Smooth muscle cell (in vitro differentiated cells): ENCODE data around the gene OLFM2. TPM values are rescaled to one million over a fixed set of nuclear protein-coding genes. Genes with fewer than 3 reads are reported as not detected.

Experiments used
- DNase-seq: peaks from one replicate; lab custom pipeline; 2025; ENCODE audit not compliant: unreplicated experiment; lab: John Stamatoyannopoulos, UW
- H2AFZ ChIP-seq: fragments of 200-600 bp; sonication (generic); 2 replicates; pipeline ENCODE4 v1.6.0; 2016; ENCODE audit warnings: antibody characterized with exemption, low read depth, mild to moderate bottlenecking
- H3F3A ChIP-seq: fragments of 200-600 bp; sonication (generic); 2 replicates; pipeline ENCODE4 v1.6.0; 2017; ENCODE audit warnings: antibody characterized with exemption, low read depth
- H3K27ac ChIP-seq: fragments of 200-600 bp; sonication (generic); 2 replicates; pipeline ENCODE4 v1.5.1; 2016; ENCODE audit warnings: low read depth, mild to moderate bottlenecking
- H3K27me3 ChIP-seq: fragments of 200-600 bp; sonication (generic); 2 replicates; pipeline ENCODE4 v1.6.1; 2016; ENCODE audit warnings: low read depth, mild to moderate bottlenecking
- H3K36me3 ChIP-seq: fragments of 200-600 bp; sonication (generic); 2 replicates; pipeline ENCODE4 v1.5.1; 2016; ENCODE audit warnings: low read depth
- H3K4me1 ChIP-seq: fragments of 200-600 bp; sonication (generic); 2 replicates; pipeline ENCODE4 v1.5.1; 2016; ENCODE audit warnings: low read depth
- H3K4me2 ChIP-seq: fragments of 200-600 bp; sonication (generic); 2 replicates; pipeline ENCODE4 v1.6.0; 2016; ENCODE audit warnings: mild to moderate bottlenecking
- H3K4me3 ChIP-seq: fragments of 200-600 bp; sonication (generic); 2 replicates; pipeline ENCODE4 v1.5.1; 2016; ENCODE audit warnings: mild to moderate bottlenecking
- H3K79me2 ChIP-seq: fragments of 200-600 bp; sonication (generic); 2 replicates; pipeline ENCODE4 v1.6.0; 2016; ENCODE audit warnings: low read depth, mild to moderate bottlenecking
- H3K9ac ChIP-seq: fragments of 200-600 bp; sonication (generic); 2 replicates; pipeline ENCODE4 v1.6.0; 2016; ENCODE audit warnings: low read depth
- H3K9me3 ChIP-seq: fragments of 200-600 bp; sonication (generic); replicated peaks from 2 replicates; pipeline ENCODE4 v1.5.1; 2016; ENCODE audit warnings: low read depth
- H4K20me1 ChIP-seq: fragments of 200-600 bp; sonication (generic); 2 replicates; pipeline ENCODE4 v1.6.0; 2016; ENCODE audit warnings: low read depth
- WGBS: methylation state at CpG from one replicate; pipeline ENCODE4 v1.1.7; 2016; ENCODE audit warnings: low lambda C conversion rate; 5-methylcytosine and 5-hydroxymethylcytosine counted together
- polyA plus RNA-seq: library from polyadenylated mRNA; unstranded; fragments of >200 nt; fragmentation: Nextera tagmentation; extraction: Ambion mirVana; gene quantifications from 2 replicates; pipeline ENCODE4 v1.2.1, GENCODE V29; 2016
- total RNA-seq: library from RNA; depleted of rRNA; stranded (reverse); fragments of >200 nt; gene quantifications from 2 replicates; pipeline ENCODE4 v1.2.3, GENCODE V29; 2014
- TF ChIP-seq, protein P1 (sequence below): fragments of 200-600 bp; sonication (generic); IDR thresholded peaks from 2 replicates; pipeline ENCODE4 v1.5.1; 2017; ENCODE audit warnings: borderline replicate concordance, mild to moderate bottlenecking, antibody characterized with exemption; ENCODE audit not compliant: insufficient read depth, poor library complexity, severe bottlenecking

The OLFM2 gene
- total and polyA plus RNA-seq, 2 experiments from 2014 or later = 63.1 to 119 TPM

- Histone ChIP-seq H3K9ac (no peak overlapping the region), H3K27ac (no peak overlapping the region), H3F3A (peaks cover 10% of the 10 kb centered on the region), H3K4me2 (peak overlapping the region; percentile 80), H3K79me2 (no peaks in the 10 kb centered on the region), H3K4me1 (peaks cover 10% of the 10 kb centered on the region), H2AFZ (peak overlapping the region; percentile 75), H3K4me3 (no peak overlapping the region), H3K36me3 (no peaks in the 10 kb centered on the region), H4K20me1 (peaks cover 8% of the 10 kb centered on the region), H3K27me3 (no peaks in the 10 kb centered on the region), H3K9me3 (no peaks in the 10 kb centered on the region)
- TF ChIP-seq, protein P1, sequence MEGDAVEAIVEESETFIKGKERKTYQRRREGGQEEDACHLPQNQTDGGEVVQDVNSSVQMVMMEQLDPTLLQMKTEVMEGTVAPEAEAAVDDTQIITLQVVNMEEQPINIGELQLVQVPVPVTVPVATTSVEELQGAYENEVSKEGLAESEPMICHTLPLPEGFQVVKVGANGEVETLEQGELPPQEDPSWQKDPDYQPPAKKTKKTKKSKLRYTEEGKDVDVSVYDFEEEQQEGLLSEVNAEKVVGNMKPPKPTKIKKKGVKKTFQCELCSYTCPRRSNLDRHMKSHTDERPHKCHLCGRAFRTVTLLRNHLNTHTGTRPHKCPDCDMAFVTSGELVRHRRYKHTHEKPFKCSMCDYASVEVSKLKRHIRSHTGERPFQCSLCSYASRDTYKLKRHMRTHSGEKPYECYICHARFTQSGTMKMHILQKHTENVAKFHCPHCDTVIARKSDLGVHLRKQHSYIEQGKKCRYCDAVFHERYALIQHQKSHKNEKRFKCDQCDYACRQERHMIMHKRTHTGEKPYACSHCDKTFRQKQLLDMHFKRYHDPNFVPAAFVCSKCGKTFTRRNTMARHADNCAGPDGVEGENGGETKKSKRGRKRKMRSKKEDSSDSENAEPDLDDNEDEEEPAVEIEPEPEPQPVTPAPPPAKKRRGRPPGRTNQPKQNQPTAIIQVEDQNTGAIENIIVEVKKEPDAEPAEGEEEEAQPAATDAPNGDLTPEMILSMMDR = no peak
- WGBS = 4% methylated on average over 3 of the region's 3 CpGs
- DNase-seq = no peak
Measured at GRCh38 chr19:9917321-9917720, 19.0 kb downstream of the OLFM2 start.

DNA sequence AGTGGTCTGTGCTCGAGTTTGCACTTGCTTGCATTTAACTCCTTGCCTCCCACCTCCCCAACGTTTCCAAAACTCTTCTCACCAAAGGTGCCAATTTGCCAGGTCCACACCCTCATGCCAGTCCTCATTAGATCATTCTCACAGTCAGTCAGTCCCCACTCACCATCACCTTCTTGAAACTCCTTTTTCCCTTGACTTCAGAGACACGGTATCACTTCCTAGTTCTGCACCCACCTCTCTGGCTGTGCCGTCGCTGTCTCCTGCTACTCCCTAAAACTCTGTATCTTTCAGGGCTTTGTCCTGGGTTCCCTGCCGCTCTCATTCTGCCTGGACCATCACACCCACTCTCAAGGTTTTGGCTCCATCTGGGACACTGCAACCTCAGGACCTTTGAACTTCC is 19.6 kb downstream of the OLFM2 start:
- no peaks in the 10 kb centered on the region for H3K27me3 ChIP-seq
- H3K27ac ChIP-seq = no peak overlapping the region
- peak overlapping the region; percentile 75 for H2AFZ ChIP-seq
- H3K4me2 ChIP-seq = no peak overlapping the region
- no peak for DNase-seq
- no peak overlapping the region for H3K4me3 ChIP-seq
- no peaks in the 10 kb centered on the region for H3K79me2 ChIP-seq
- H3K36me3 ChIP-seq = no peaks in the 10 kb centered on the region
- H3F3A ChIP-seq = peaks cover 10% of the 10 kb centered on the region
- peaks cover 14% of the 10 kb centered on the region for H4K20me1 ChIP-seq
- no peak overlapping the region for H3K9ac ChIP-seq
- TF ChIP-seq, protein P1 = no peak
- WGBS = 66% methylated on average over 6 of the region's 6 CpGs
- no peaks in the 10 kb centered on the region for H3K9me3 ChIP-seq
- peaks cover 10% of the 10 kb centered on the region for H3K4me1 ChIP-seq

- H3K79me2 ChIP-seq = no peaks in the 10 kb centered on the region
- 2% methylated on average over 39 of the region's 65 CpGs for WGBS
- H3K27ac ChIP-seq = peak overlapping the region; percentile 71
- peak overlapping the region; percentile 100 for H3K4me2 ChIP-seq
- TF ChIP-seq, protein P1 = peak; percentile 60
- H3K9ac ChIP-seq = peak overlapping the region; percentile 72
- H3F3A ChIP-seq = peaks cover 10% of the 10 kb centered on the region
- no peaks in the 10 kb centered on the region for H3K9me3 ChIP-seq
- peaks cover 10% of the 10 kb centered on the region for H3K4me1 ChIP-seq
- no peaks in the 10 kb centered on the region for H3K36me3 ChIP-seq
- no peaks in the 10 kb centered on the region for H3K27me3 ChIP-seq
- H3K4me3 ChIP-seq = peak overlapping the region; percentile 64
- peaks cover 16% of the 10 kb centered on the region for H4K20me1 ChIP-seq
- peak overlapping the region; percentile 40 for H2AFZ ChIP-seq
- peak; percentile 55 for DNase-seq
Measured at GRCh38 chr19:9914315-9915207, 21.8 kb downstream of the OLFM2 start.
